A673 (cell line): ENCODE data around the gene ADTRP. TPM values are rescaled to one million over a fixed set of nuclear protein-coding genes. Genes with fewer than 3 reads are reported as not detected.

Source experiments
- BruUV-seq: library from RNA; stranded (reverse); fragments of 400-500 nt; replicated peaks from 2 replicates; lab custom pipeline; 2021; lab: Mats Ljungman, UMichigan
- CTCF ChIA-PET: fragments of 300-600 bp; sonication (Branson Sonifier 250); formaldehyde crosslinking; loops from one replicate; lab custom pipeline; 2022; ENCODE audit warnings: antibody characterized with exemption; lab: Charles Lee
- POLR2A ChIA-PET: fragments of 300-600 bp; sonication (Branson Sonifier 250); formaldehyde crosslinking; loops from one replicate; lab custom pipeline; 2022; ENCODE audit warnings: antibody characterized with exemption; ENCODE audit not compliant: low non-redundant PET; lab: Charles Lee
- DNase-seq: peaks from one replicate; pipeline ENCODE4 v3.0.0-alpha.2; 2015; ENCODE audit warnings: low spot score
- H3K27ac ChIP-seq: fragments of 200-600 bp; sonication (generic); 2 replicates; pipeline ENCODE4 v1.5.1; 2016; ENCODE audit warnings: mixed run types, low read depth, mild to moderate bottlenecking, mixed read lengths, antibody characterized with exemption, low read length; ENCODE audit not compliant: poor library complexity, severe bottlenecking
- H3K27me3 ChIP-seq: fragments of 200-600 bp; sonication (generic); replicated peaks from 2 replicates; pipeline ENCODE4 v1.6.1; 2017; ENCODE audit warnings: mixed run types, low read depth, mild to moderate bottlenecking, mixed read lengths, antibody characterized with exemption, low read length; ENCODE audit not compliant: insufficient read depth, poor library complexity
- H3K36me3 ChIP-seq: fragments of 200-600 bp; sonication (generic); 2 replicates; pipeline ENCODE4 v1.6.1; 2016; ENCODE audit warnings: mixed run types, mild to moderate bottlenecking, mixed read lengths, antibody characterized with exemption, low read length; ENCODE audit not compliant: insufficient read depth, poor library complexity, severe bottlenecking
- H3K4me1 ChIP-seq: fragments of 200-600 bp; sonication (generic); 2 replicates; pipeline ENCODE4 v1.6.1; 2017; ENCODE audit warnings: mixed run types, mild to moderate bottlenecking, mixed read lengths, antibody characterized with exemption, low read length; ENCODE audit not compliant: insufficient read depth, poor library complexity, severe bottlenecking
- H3K4me3 ChIP-seq: fragments of 200-600 bp; sonication (generic); 2 replicates; pipeline ENCODE4 v1.5.1; 2016; ENCODE audit warnings: low read depth, mixed run types, mild to moderate bottlenecking, mixed read lengths, low read length; ENCODE audit not compliant: poor library complexity, severe bottlenecking
- H3K9me3 ChIP-seq: fragments of 200-600 bp; sonication (generic); 2 replicates; pipeline ENCODE4 v1.6.1; 2016; ENCODE audit warnings: mixed run types, low read depth, mild to moderate bottlenecking, mixed read lengths, antibody characterized with exemption, low read length; ENCODE audit not compliant: poor library complexity, severe bottlenecking
- CTCF ChIP-seq: fragments of 300-800, 200-600 bp; sonication (generic); conservative IDR thresholded peaks from 2 replicates; pipeline ENCODE4 v1.5.1; 2017; ENCODE audit warnings: low read depth, mild to moderate bottlenecking, antibody characterized with exemption, low read length, moderate library complexity, mixed read lengths
- EZH2 ChIP-seq: fragments of 200-600 bp; sonication (generic); IDR thresholded peaks from 2 replicates; pipeline ENCODE4 v1.6.1; 2017; ENCODE audit warnings: borderline replicate concordance, low read depth, mild to moderate bottlenecking, mixed read lengths, antibody characterized with exemption, low read length; ENCODE audit not compliant: poor library complexity, severe bottlenecking
- intact Hi-C: fragments of 100-400 bp; cut with micrococcal nuclease; formaldehyde crosslinking; loops from one replicate; pipeline ENCODE4 v1.10.0; 2022; ENCODE audit not compliant: unreplicated experiment
- total RNA-seq: library from RNA; stranded (reverse); gene quantifications from 2 replicates; pipeline ENCODE4 v1.2.3, GENCODE V29; 2021

The ADTRP gene
- total RNA-seq, 1 experiment from 2014 or later, result not detected

GRCh38 chr6:11770546-11771466 is 7.8 kb downstream of the ADTRP start:
- Histone ChIP-seq H3K4me3 (no peak overlapping the region), H3K36me3 (no peaks in the 10 kb centered on the region), H3K9me3 (no peaks in the 10 kb centered on the region), H3K4me1 (no peaks in the 10 kb centered on the region), H3K27ac (no peak overlapping the region), H3K27me3 (peaks cover 4% of the 10 kb centered on the region)
- BruUV-seq, result no TSS peak
- ChIA-PET CTCF (no interaction called here), POLR2A (no interaction called here)
- DNase-seq, result no peak
- TF ChIP-seq EZH2, result no peak
- no peak for TF ChIP-seq CTCF
- intact Hi-C loops, result no loop called here

- TF ChIP-seq CTCF, result no peak
- DNase-seq, result no peak
- Histone ChIP-seq H3K36me3 (no peaks in the 10 kb centered on the region), H3K27ac (no peak overlapping the region), H3K4me3 (no peak overlapping the region), H3K4me1 (no peaks in the 10 kb centered on the region), H3K27me3 (peaks cover 4% of the 10 kb centered on the region), H3K9me3 (no peaks in the 10 kb centered on the region)
- POLR2A ChIA-PET, result no interaction called here
- intact Hi-C loops, result no loop called here
- CTCF ChIA-PET, result no interaction called here
- BruUV-seq, result no TSS peak
Observed at GRCh38 chr6:11769811-11770545, 8.6 kb downstream of the ADTRP start.

- Histone ChIP-seq H3K4me1 (no peaks in the 10 kb centered on the region), H3K9me3 (no peaks in the 10 kb centered on the region), H3K36me3 (no peaks in the 10 kb centered on the region), H3K4me3 (no peak overlapping the region), H3K27me3 (peaks cover 4% of the 10 kb centered on the region), H3K27ac (no peak overlapping the region)
- intact Hi-C loops, result no loop called here
- ChIA-PET POLR2A (no interaction called here), CTCF (no interaction called here)
- TF ChIP-seq EZH2 (no peak), CTCF (no peak)
- no TSS peak for BruUV-seq
- DNase-seq, result no peak
Observed at GRCh38 chr6:11769244-11769643, 9.4 kb downstream of the ADTRP start.
